Stimulated activated effector memory CD8-positive, alpha-beta T cell treated with anti-CD3 and anti-CD28 coated beads, Interleukin-12 subunit alpha, Interleukin-12 subunit beta, amount 100 ng/mL, for 72 hours (primary cell): ENCODE measurements around the gene SPATA20.

Experiments
- ATAC-seq: fragments of 150-1000 bp; cut with Tn5 transposase; 2 replicates; pipeline ENCODE4 v1.10.0; 2021
- DNase-seq, 2 donors: peaks; one replicate each; pipeline ENCODE4 v3.0.0; 2021 to 2022; ENCODE audit warnings: low spot score in 2 of 2
- H3K27ac Mint-ChIP-seq: one replicate; pipeline ENCODE4 v1.8.0; 2022; ENCODE audit warnings: mild to moderate bottlenecking, mixed read lengths
- H3K36me3 Mint-ChIP-seq: one replicate; pipeline ENCODE4 v1.8.0; 2022; ENCODE audit warnings: mild to moderate bottlenecking, mixed read lengths
- H3K4me1 Mint-ChIP-seq: one replicate; pipeline ENCODE4 v1.8.0; 2022; ENCODE audit warnings: mixed read lengths
- H3K4me3 Mint-ChIP-seq: one replicate; pipeline ENCODE4 v1.8.0; 2022; ENCODE audit warnings: mild to moderate bottlenecking, mixed read lengths
- H3K9me3 Mint-ChIP-seq: one replicate; pipeline ENCODE4 v1.8.0; 2022; ENCODE audit warnings: mixed read lengths

The SPATA20 gene

GRCh38 chr17:50569592-50569991, 22.6 kb downstream of the SPATA20 start:
- no peak for ATAC-seq
- DNase-seq, result no peak

GRCh38 chr17:50570032-50570431, 23.1 kb downstream of the SPATA20 start:
- no peak overlapping the region for H3K4me3 Mint-ChIP-seq
- H3K36me3 Mint-ChIP-seq, result no peaks in the 10 kb centered on the region
- no peak overlapping the region for H3K27ac Mint-ChIP-seq
- ATAC-seq (no peak), DNase-seq (no peak)
- peaks cover 16% of the 10 kb centered on the region for H3K4me1 Mint-ChIP-seq
- H3K9me3 Mint-ChIP-seq, result no peaks in the 10 kb centered on the region

More at GRCh38 chr17:50569592-50569991, 22.6 kb downstream of the SPATA20 start:
- Mint-ChIP-seq H3K27ac (no peak overlapping the region), H3K4me3 (no peak overlapping the region), H3K4me1 (peaks cover 20% of the 10 kb centered on the region), H3K36me3 (no peaks in the 10 kb centered on the region), H3K9me3 (no peaks in the 10 kb centered on the region)

- peaks cover 11% of the 10 kb centered on the region for H3K4me1 Mint-ChIP-seq
- no peak for ATAC-seq
Observed at GRCh38 chr17:50570528-50570927, 23.6 kb downstream of the SPATA20 start.

DNA sequence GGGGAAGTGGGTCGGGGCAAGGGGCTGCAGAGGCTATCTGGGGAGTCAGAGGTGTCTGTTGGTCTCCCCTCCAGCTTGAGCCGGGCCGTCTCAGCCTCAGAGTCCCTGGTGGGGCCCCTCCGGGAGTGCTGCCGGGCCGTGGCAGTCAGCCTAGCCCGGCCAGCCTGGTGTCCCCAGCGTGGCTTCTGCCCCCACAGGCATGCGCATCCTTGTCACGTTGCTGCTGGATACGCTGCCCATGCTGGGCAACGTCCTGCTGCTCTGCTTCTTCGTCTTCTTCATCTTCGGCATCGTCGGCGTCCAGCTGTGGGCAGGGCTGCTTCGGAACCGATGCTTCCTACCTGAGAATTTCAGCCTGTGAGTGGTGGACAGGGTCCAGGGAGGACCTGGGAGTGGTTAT, 24.7 kb downstream of the SPATA20 start:
- H3K4me1 Mint-ChIP-seq, result peaks cover 4% of the 10 kb centered on the region
- no peak overlapping the region for H3K27ac Mint-ChIP-seq
- H3K9me3 Mint-ChIP-seq, result no peaks in the 10 kb centered on the region
- ATAC-seq (no peak), DNase-seq (no peak)
- H3K4me3 Mint-ChIP-seq, result no peak overlapping the region
- no peaks in the 10 kb centered on the region for H3K36me3 Mint-ChIP-seq

More at GRCh38 chr17:50570528-50570927, 23.6 kb downstream of the SPATA20 start:
- no peak for DNase-seq
- no peaks in the 10 kb centered on the region for H3K36me3 Mint-ChIP-seq
- no peak overlapping the region for H3K4me3 Mint-ChIP-seq
- H3K27ac Mint-ChIP-seq, result no peak overlapping the region
- no peaks in the 10 kb centered on the region for H3K9me3 Mint-ChIP-seq

DNA sequence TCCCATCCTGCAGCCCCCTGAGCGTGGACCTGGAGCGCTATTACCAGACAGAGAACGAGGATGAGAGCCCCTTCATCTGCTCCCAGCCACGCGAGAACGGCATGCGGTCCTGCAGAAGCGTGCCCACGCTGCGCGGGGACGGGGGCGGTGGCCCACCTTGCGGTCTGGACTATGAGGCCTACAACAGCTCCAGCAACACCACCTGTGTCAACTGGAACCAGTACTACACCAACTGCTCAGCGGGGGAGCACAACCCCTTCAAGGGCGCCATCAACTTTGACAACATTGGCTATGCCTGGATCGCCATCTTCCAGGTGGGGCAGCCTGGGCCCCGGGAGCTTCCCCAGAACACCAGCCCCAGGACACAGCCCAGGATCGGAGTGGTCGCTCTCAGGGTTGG, 25.6 kb downstream of the SPATA20 start:
- ATAC-seq (no peak), DNase-seq (no peak)
- Mint-ChIP-seq H3K27ac (no peak overlapping the region), H3K4me3 (no peak overlapping the region), H3K4me1 (peaks cover 4% of the 10 kb centered on the region), H3K36me3 (no peaks in the 10 kb centered on the region), H3K9me3 (no peaks in the 10 kb centered on the region)

GRCh38 chr17:50573866-50574611, 27.1 kb downstream of the SPATA20 start:
- ATAC-seq (no peak), DNase-seq (no peak)
- H3K36me3 Mint-ChIP-seq, result no peaks in the 10 kb centered on the region
- H3K9me3 Mint-ChIP-seq, result no peaks in the 10 kb centered on the region
- H3K27ac Mint-ChIP-seq, result no peak overlapping the region
- peaks cover 4% of the 10 kb centered on the region for H3K4me1 Mint-ChIP-seq
- no peak overlapping the region for H3K4me3 Mint-ChIP-seq

- H3K9me3 Mint-ChIP-seq, result no peaks in the 10 kb centered on the region
- no peak for ATAC-seq
- no peaks in the 10 kb centered on the region for H3K36me3 Mint-ChIP-seq
- H3K4me3 Mint-ChIP-seq, result no peak overlapping the region
- H3K4me1 Mint-ChIP-seq, result peaks cover 4% of the 10 kb centered on the region
- no peak overlapping the region for H3K27ac Mint-ChIP-seq
- no peak for DNase-seq
Observed at GRCh38 chr17:50575581-50576210, 28.7 kb downstream of the SPATA20 start.

GRCh38 chr17:50576864-50577263, 29.9 kb downstream of the SPATA20 start:
- DNase-seq (no peak), ATAC-seq (no peak)
- no peaks in the 10 kb centered on the region for H3K36me3 Mint-ChIP-seq

DNA sequence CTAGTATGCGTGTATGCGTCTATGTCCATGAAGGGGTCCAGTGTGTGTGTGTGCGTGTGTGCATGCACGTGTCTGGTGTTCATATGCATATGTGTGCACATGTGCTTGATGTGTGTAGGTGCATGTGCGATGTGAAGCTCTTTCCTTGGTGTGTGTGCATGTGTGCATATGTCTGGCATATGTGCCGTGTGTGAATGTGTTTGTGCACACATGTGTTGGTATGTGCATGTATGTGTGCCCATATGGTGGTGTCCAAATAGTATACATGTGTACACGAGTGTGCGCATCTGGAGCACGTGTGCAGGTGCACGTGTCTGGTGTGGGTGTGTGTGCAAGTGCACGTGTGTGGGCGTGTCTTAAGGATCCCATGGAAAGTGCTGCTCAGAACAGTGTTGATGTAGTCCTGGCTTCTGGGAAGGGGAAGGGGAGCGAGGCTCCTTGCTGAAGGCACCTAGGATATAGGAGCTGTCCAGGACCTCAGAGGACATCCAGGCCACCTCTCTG, 30.5 kb downstream of the SPATA20 start:
- DNase-seq (no peak), ATAC-seq (no peak)
- Mint-ChIP-seq H3K27ac (no peak overlapping the region), H3K36me3 (no peaks in the 10 kb centered on the region), H3K4me1 (no peaks in the 10 kb centered on the region), H3K9me3 (no peaks in the 10 kb centered on the region), H3K4me3 (no peak overlapping the region)

More at GRCh38 chr17:50576864-50577263, 29.9 kb downstream of the SPATA20 start:
- H3K9me3 Mint-ChIP-seq, result no peaks in the 10 kb centered on the region
- no peak overlapping the region for H3K4me3 Mint-ChIP-seq
- no peak overlapping the region for H3K27ac Mint-ChIP-seq
- H3K4me1 Mint-ChIP-seq, result peaks cover 2% of the 10 kb centered on the region

- Mint-ChIP-seq H3K36me3 (no peaks in the 10 kb centered on the region), H3K27ac (no peak overlapping the region), H3K4me3 (no peak overlapping the region), H3K4me1 (no peaks in the 10 kb centered on the region), H3K9me3 (no peaks in the 10 kb centered on the region)
- no peak for ATAC-seq
- no peak for DNase-seq
Observed at GRCh38 chr17:50578173-50578572, 31.2 kb downstream of the SPATA20 start.

GRCh38 chr17:50579399-50579798, 32.4 kb downstream of the SPATA20 start:
- no peak for ATAC-seq
- no peaks in the 10 kb centered on the region for H3K4me1 Mint-ChIP-seq
- no peaks in the 10 kb centered on the region for H3K9me3 Mint-ChIP-seq
- H3K4me3 Mint-ChIP-seq, result no peak overlapping the region
- H3K36me3 Mint-ChIP-seq, result no peaks in the 10 kb centered on the region
- no peak overlapping the region for H3K27ac Mint-ChIP-seq
- no peak for DNase-seq

DNA sequence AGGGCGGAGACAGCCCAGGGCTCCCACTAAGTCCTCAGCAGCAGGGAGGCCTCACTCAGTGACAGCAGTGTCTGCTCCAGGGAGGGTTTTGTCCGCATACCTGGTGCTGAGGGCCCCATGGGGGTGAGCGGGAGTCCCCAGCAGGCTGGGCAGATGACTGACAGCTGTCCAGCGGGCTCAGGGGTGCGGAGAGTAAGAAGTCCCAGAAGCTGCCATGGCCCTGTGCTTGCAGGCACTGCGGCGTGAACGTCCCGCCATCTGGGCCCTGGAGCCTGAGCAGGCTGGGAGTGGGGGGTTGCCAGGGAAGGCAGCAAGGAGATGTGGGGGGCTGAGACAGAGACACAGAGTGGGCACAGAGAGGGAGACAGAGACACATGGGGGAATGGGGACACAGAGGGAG, 33.7 kb downstream of the SPATA20 start:
- no peak overlapping the region for H3K27ac Mint-ChIP-seq
- no peaks in the 10 kb centered on the region for H3K9me3 Mint-ChIP-seq
- no peaks in the 10 kb centered on the region for H3K36me3 Mint-ChIP-seq
- ATAC-seq (no peak), DNase-seq (no peak)
- H3K4me3 Mint-ChIP-seq, result no peak overlapping the region
- H3K4me1 Mint-ChIP-seq, result no peaks in the 10 kb centered on the region

- Mint-ChIP-seq H3K4me1 (no peaks in the 10 kb centered on the region), H3K9me3 (no peaks in the 10 kb centered on the region), H3K4me3 (no peak overlapping the region), H3K36me3 (no peaks in the 10 kb centered on the region), H3K27ac (no peak overlapping the region)
- DNase-seq, result no peak
- ATAC-seq, result no peak
Observed at GRCh38 chr17:50581316-50581715, 34.3 kb downstream of the SPATA20 start.

DNA sequence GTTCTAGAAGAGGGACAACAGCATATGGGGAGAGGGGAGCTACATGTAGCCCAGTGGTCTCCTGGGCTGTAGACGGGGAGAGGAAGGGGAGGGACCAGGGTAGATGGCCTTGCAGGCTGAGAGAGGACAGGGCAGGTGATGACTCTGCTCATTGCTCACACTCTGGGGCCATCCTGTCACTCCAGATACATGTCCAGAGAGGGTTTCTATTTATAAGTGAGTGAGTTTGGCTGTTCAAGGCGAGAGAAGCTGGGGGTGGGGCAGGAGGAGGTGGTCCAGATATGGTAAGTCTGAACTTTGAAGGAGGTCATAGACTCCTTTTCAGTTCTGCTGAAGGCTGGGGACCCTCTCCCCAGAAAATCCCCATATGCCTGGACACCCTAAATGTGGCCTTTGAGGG, 35.8 kb downstream of the SPATA20 start:
- Mint-ChIP-seq H3K9me3 (no peaks in the 10 kb centered on the region), H3K36me3 (no peaks in the 10 kb centered on the region), H3K27ac (no peak overlapping the region), H3K4me1 (no peaks in the 10 kb centered on the region), H3K4me3 (no peak overlapping the region)
- no peak for DNase-seq
- no peak for ATAC-seq

DNA sequence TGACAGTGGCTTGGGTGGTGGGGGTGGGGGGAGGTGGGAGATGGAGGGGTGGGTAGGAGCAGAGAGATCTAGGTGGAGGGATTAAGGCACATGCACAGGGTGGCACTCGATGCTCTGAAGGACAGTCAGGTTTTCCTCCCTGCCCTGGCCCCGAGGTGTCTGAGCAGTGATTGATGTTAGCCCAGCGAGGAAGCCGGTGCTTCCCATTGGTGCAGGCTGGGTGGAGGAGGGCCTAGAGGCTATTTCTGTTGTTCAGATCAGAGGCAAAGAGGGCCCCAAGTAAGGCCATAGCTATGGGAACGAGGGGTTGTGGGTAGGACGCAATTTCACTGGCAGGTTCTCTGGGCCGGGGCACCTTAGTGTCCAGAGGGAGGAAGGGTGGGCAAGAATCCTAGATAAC, 36.7 kb downstream of the SPATA20 start:
- Mint-ChIP-seq H3K9me3 (no peaks in the 10 kb centered on the region), H3K27ac (peak overlapping the region; percentile 38), H3K36me3 (no peaks in the 10 kb centered on the region), H3K4me3 (no peak overlapping the region), H3K4me1 (no peaks in the 10 kb centered on the region)
- ATAC-seq (no peak), DNase-seq (no peak)

DNA sequence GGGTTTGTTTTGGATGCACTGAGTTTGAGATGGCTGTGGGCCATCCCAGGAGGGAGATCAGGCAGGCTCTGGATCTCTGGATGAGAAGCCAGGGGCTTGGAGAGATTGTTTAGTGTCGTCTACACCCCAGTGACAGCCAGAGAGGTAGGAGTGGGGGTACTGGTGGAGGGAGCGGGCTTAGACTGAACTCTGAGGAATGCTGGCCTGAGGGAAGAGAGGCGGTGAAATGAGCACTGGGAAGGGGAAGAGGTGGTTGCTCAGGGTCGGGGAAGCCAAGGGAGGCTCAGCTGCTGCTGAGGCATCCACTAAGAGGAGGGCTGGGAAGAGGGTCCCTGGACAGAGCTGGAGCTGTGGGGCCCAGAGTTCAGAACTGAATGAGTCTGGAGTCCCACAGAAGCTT, 37.1 kb downstream of the SPATA20 start:
- ATAC-seq, result no peak
- Mint-ChIP-seq H3K9me3 (no peaks in the 10 kb centered on the region), H3K27ac (peak overlapping the region; percentile 38), H3K36me3 (no peaks in the 10 kb centered on the region), H3K4me3 (no peak overlapping the region), H3K4me1 (no peaks in the 10 kb centered on the region)
- DNase-seq, result no peak
